Subcutaneous adipose tissue (tissue), 4 donors: ENCODE data around the gene EMX1. TPM values are rescaled to one million over a fixed set of nuclear protein-coding genes. Genes with fewer than 3 reads are reported as not detected.

Experiments used
- total RNA-seq, 4 donors: library from RNA; depleted of rRNA; stranded (reverse); fragments of >200 nt; gene quantifications; one replicate each; pipeline ENCODE4 v1.1.0, GENCODE V29; 2016
- TF ChIP-seq, protein P1 (sequence below): fragments of 450-650 bp; IDR thresholded peaks from one replicate; pipeline ENCODE4 v1.5.1; 2016; ENCODE audit warnings: low read depth, mild to moderate bottlenecking, control low read depth, antibody characterized with exemption, moderate library complexity

Gene EMX1
- total RNA-seq, 4 donors from 2014 or later: not detected

DNA sequence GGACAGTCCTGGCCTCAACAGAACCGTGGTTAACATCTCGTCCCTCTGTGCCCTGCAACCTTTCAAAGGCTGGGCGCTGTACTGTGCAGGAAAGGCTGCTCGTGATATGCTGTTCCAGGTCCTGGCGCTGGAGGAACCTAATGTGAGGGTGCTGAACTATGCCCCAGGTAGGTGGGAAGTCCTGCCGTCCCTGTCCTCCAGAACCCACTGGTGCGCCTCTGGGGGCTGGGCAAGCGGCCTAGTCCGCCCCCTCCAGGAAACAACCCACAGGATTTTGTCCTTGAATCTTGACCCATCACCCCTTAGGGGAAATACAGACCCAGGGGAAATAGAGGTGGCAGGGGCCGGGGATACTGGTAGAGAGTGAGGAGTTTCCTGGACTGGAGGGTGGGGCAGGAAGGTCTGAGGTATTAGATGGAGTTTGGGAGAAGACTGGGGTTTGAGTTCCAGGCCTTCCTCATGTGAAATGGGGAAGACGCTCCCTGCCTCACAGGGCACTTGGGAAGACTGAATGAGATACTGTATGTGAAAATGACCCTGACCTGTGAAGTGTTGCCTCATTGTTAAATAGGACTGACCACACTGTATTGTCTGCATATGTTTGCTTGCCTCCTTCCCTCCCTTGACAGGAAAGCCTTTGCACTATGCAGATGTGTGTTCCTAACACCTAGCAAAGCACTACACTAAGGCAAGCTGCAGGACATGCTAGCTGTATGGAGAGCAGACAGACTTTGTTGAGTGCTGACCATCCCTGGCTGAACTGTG, 28.7 kb upstream of the EMX1 start:
- TF ChIP-seq, protein P1, sequence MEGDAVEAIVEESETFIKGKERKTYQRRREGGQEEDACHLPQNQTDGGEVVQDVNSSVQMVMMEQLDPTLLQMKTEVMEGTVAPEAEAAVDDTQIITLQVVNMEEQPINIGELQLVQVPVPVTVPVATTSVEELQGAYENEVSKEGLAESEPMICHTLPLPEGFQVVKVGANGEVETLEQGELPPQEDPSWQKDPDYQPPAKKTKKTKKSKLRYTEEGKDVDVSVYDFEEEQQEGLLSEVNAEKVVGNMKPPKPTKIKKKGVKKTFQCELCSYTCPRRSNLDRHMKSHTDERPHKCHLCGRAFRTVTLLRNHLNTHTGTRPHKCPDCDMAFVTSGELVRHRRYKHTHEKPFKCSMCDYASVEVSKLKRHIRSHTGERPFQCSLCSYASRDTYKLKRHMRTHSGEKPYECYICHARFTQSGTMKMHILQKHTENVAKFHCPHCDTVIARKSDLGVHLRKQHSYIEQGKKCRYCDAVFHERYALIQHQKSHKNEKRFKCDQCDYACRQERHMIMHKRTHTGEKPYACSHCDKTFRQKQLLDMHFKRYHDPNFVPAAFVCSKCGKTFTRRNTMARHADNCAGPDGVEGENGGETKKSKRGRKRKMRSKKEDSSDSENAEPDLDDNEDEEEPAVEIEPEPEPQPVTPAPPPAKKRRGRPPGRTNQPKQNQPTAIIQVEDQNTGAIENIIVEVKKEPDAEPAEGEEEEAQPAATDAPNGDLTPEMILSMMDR: no peak

DNA sequence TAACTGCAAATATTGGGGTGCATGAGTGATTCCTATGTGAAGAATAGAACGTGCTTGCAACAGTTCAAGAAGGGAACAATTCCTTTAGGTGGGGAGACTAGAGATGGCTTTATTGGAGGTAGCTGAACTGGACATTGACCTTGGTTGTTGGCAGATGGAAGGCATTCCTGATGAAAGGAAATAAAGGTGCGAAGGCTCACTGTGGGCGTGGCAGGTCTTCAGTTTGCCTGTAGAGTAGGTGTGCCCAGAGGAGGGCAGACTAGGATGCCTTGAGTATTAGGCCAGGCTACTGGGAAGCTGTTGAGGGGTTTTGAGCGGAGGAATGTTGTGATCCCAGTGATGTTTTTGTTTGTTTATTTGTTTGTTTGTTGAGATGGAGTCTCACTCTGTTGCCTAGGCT, 27.3 kb upstream of the EMX1 start:
- TF ChIP-seq, protein P1: no peak

DNA sequence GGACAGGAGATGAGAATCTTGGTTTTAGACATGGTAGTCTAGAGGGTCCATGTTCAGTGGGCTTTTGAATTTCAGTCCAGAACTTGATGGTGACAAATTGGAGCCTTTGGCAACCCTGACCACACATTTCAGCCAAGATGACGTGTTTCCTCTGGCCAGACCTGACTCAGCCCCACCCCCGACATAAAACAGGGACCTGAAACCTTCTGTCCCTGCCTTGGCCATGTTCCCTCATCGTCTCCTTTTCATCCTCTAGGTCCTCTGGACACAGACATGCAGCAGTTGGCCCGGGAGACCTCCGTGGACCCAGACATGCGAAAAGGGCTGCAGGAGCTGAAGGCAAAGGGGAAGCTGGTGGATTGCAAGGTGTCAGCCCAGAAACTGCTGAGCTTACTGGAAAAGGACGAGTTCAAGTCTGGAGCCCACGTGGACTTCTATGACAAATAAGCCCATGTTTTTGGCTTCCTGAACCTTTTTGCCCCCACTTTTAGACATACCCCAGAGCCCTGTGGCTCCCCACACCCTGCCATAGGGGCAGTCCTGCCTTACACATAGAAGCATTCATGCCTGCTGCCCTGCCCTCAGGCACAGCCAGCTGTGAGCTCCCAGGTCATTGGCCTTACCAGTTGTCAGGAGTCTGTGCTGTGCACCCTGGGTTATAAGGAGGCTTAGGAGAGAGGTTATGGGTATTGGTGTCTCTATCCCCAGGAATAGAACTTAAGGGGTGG, 26.1 kb upstream of the EMX1 start:
- TF ChIP-seq, protein P1: no peak

GRCh38 chr2:72892506-72893173, 24.7 kb upstream of the EMX1 start:
- TF ChIP-seq, protein P1: no peak

- TF ChIP-seq, protein P1: no peak
These were observed 23.6 kb upstream of the EMX1 start for GRCh38 chr2:72893594-72894319.

GRCh38 chr2:72894514-72894913, 22.8 kb upstream of the EMX1 start:
- TF ChIP-seq, protein P1: no peak
